Fibroblast of gingiva (primary cell): Measurements from ENCODE around the gene PKMYT1.
"Not testable (repeated sequence)": the region's sequence is repeated elsewhere in the genome, so short reads cannot be mapped to it uniquely, and the experiment has no call there.

Experiments
- DNase-seq: peaks from one replicate; pipeline ENCODE4 v3.0.0-alpha.2; 2011; ENCODE audit warnings: low read depth

PKMYT1 gene

DNA sequence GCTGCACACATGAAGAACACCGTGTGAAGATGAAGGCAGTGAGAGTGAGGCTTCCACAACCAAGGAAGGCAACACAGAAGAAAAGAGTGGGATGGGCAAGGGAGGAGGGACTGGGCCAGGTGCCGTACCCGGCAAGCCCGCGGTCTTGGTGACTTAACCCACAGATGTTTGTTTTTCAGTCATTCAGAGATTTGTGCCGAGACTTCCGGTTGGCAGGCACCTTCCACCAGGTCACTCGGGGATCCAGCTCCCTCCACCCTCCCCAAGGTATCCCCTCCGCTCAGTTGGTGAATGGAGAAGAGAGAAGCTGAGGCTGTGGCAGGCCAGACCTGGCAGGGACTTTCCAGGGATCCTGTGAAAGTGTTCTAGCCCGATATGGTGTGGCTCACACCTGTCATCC is 21.0 kb downstream of the PKMYT1 start:
- DNase-seq: no peak

DNA sequence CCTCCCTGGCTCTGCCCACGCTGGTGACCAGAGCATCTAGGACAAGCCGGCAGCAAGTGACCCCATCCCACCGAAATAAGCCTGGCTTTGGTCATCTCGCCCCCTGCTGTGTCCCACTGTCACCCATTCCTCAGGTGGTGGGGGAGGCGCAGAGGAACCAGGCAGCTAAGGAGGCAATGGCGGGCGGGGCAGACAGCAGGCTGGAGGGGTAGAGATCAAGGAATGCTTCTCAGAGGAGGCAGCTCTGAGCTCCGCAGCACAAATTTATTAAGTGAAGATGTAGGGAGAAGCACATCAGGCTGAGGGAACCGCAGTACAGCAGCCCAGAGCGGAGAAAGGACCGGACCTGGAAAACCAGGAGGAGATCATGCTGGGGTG is 23.7 kb downstream of the PKMYT1 start:
- DNase-seq: no peak

DNA sequence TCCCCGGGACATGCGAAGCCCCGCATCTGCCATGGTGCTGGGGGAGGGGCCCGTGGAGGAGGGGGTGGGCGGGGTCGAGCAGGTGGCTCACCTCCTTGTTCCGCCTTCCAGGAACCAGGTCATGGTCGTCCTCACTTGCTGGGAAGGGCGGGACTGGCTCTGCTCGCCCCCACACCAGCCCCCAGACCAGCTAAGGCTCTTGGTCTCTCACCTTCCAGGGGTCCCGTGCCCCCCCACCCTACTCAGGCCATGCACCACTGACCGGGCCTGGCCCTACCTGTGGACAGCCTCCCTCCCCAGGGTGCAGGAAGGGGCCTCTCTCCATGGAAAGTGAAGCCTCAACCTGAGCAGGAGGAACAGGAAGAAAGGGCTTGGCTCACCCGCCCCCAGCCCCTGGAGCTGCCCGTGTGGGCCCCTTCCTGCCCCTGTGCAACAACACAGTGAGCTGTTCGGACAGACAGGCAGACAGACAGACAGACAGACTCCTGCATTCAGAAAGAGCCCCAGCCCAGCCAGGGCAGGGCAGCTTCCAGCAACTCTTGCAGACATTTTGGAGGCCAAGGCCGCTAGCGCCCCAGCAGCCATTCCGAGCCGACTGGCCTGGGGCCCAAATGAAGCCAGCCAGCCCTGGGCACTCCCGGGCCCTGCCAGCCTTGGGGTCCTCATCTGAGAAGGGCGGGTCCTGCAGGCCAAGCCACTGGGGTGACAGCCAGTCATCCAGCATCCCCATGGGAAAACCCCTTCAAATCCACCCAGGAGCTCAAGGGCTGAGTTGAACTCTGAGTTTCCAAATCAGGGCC is 24.3 kb downstream of the PKMYT1 start:
- DNase-seq: no peak

DNA sequence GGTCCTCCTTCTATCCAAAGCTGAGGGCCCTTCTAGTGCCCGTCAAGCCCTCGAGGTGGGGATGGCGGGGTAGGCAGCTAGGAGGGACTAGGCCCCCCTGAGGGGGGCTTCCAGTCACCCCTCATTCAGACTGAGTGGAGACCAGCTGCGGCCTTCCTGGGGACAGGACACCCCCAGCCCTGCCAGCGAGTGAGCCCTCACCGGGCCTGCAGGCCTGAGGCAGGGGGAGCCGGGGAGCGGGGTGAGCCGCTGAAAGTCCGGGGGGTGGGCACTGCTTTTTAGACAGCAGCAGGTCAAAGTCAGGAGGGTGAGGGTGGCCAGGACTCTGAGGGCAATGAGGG is 24.8 kb downstream of the PKMYT1 start:
- no peak for DNase-seq

DNA sequence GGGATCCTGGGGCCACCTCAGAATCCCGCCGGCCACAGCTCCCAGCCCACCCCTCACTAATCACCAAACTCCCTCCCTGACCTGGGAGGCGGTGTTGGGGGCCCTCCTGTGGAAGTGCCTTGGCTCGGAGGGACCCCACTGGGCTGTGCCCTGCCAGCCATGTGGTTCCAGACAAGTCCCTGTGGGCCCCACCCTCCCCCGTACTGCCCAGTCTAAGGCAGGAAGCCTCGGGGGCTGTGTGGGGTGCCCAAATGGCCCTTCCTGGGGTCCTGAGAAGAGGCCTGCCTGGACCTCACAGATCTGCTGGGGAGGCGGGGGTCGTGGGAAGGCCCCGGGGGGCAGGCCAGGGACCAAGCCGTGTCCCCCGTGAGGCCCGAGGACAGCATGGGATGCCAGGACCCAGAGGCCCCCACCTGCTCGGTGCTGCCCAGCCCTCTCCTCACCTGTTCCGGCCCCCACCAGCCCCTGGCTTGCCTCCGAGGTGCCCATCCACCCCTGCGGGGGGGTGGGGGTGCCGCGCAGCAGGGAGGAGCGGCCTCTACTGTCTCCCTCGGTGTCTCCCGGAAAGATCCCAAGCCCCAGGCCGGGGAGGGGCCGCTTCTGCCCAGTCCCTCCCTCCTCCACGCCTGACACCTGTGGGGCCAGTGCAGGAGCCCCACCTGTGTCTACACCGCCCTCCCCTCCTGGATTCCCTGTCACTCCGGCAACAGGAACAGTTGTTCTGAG is 25.4 kb downstream of the PKMYT1 start:
- DNase-seq: no peak

DNA sequence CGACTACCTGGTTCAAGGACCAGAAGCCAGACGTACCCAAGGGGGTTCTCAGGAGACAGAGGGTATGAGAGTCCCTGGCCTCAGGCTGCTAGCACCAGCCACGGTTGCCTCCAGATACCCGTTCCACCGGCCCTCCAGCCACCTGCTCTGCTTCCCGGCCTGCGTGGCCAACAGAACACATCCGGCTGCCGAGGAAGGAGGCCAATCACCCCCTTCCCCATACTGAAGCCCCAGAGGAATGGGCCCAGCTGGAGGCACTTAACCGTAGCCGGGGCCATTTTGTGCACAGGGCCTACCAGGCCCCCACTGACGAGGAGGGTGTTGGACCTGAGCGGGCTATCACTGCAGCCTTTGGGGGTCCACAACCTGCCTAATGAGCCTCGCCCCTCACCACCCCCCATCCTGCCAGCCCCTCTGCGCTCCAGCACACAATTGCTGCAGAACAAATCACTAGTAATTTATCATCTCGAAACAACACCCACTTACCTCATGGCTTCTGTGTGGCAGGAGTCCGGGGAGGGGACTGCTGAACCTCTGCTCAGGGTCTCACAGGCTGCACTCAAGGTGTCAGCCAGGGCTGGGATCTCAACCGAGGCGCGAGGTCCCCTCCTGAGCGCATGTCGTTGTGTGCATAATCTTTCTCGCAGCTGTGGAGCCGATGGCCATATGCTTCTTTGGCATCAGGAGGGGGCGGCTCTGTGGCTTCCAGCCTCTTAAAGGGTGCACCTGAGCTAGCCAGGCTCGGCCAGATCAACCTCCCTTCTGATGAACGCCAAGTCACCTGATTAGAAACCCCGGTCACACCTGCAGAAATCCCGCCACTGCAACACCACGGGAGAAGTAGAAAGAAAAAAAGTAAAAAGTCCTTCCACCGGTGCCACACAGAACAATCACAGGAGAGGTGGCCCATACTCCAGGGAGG is 26.3 kb downstream of the PKMYT1 start:
- DNase-seq: no peak

DNA sequence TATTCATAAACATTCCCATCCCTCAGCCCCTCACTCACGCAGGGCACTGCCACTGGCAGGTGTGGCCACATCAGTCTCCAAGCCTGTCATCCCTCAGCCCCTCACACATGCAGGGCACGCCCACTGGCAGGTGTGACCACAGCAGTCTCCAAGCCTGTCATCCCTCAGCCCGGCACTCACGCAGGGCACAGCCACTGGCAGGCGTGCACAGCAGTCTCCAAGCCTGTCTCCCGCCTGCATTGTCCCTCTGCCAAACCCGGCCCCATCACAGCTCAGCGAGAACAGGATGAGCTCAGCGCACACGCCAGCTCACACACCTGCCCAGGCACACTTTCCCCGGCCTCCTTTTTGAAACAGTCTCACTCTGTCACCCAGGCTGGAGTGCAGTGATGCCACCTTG is 27.6 kb downstream of the PKMYT1 start:
- no peak for DNase-seq

DNA sequence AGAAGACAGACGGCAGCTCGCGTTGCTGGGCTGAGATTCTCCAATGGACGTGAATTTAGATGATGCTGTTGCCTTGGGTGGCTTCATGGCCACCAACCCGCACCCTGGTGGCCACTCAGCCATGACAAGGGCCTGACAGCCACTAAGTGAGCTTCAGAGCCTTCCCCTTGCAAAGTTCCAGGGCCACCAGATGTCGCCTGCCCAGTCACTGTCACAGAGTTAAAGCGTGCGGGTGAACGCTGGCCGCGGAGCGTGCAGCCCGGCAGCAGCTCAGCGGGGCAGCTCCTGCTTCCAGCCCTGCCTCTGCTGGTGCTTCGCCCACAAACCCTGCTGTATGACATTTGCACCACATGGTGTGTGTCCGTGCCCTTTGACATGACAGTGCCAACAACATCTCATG is 29.5 kb downstream of the PKMYT1 start:
- no peak for DNase-seq

DNA sequence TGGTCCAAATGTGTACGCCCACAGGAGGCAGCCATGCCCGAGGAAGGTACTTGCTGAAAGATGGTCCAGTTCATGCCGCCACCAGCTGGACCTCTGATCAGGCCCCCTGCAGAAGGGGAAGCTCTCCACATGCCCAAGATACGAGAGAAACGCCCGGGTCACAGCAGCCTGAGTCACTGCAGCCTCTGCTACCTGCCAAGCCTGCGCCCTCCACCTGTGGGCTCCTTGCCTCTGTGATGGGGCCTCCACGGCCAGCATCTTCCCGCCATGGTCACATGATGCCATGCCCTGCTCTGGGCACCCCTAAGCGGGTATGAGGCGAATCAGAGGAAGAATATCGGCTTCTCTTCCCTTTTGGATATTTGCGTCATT is 29.9 kb downstream of the PKMYT1 start:
- DNase-seq: no peak

DNA sequence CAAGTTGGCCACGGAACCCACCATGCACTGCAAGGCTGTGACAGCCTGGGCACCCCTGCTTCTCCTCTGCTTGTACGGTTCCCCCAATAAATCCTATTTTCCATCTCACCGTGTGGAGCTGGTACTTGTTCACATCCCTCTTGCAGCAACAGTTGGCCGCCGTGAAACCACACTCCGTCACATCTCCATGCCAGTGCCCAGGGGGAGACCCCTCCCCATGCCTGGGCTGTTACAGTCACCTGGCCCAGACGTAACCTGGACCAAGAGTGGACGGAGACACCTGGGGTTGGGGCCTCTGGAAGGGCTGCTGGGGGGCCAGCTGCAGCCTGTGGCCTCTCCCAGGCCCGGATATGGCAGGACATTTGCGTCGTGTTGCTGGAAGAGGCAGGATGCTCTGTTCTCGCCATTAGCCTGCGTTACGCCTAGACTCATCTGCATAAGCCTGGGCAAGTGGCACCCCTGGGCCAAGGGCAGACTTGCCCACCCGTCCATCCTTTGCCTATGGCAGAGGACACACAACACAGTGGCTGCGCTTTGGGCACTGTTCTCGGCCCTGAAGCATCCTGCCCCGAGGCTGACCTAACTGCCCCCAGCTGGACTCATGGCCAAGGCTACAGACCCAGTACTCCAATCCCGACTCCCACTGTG is 30.4 kb downstream of the PKMYT1 start:
- no peak for DNase-seq

DNA sequence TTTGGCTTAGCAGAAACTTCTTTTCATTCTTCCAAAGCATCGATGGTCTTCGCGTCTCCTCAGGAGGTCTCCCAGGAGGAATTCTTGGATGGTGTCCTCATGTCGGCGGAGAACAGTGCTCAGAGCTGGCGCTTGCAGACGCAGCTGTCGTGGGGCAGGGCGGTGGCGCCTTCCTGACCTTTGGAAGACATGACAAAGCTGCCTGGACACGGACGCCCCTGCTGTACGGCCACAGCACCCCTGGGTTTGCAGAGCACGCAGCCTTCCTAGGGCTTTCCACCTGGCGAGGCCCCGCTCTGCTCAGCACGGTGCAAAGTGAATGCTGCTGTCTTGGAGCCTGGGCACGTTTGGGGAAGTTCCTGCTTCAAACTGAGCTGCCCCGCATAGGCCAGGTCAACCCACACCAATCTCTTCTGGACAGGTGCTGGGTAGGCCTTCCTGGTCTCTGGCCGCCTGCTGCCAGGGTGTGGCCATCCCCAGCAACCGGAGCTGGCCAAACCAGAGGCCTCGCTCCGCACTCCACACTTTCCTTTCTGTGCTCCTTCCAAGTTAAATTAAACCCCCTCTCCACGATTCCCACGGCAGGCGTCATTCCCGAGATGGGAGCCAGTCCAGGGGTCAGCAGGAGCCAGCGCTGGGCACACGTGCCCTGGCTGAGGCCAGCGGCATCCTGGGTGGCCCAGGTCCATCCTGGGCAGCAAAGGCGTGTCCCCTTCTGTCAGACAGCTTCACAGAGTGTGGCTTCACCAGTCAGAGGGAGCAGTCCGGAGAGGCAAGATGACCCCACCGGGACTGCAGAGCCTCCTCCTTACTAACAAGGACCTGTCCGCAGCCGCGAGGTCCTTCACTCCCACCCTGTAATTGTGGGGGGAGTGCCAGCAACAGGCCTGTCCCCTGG is 31.2 kb downstream of the PKMYT1 start:
- DNase-seq: no peak

DNA sequence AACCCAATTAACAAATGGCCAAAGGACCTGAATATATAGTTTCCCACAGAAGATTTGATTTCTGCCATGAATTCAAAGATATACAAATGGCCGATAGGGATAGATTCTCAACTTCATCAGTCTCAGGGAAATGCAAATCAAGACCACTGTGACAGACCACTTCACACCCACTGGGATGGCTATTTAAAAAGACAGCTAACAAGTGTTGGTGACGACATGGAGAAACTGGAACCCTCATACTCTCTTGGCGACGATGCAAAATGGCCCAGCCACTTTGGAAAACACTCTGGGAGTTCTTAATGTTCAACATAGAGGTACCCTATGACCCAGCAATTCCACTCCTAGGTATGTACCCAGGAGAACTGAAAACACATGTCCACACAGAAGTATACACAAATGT is 33.6 kb downstream of the PKMYT1 start:
- DNase-seq: no peak

DNA sequence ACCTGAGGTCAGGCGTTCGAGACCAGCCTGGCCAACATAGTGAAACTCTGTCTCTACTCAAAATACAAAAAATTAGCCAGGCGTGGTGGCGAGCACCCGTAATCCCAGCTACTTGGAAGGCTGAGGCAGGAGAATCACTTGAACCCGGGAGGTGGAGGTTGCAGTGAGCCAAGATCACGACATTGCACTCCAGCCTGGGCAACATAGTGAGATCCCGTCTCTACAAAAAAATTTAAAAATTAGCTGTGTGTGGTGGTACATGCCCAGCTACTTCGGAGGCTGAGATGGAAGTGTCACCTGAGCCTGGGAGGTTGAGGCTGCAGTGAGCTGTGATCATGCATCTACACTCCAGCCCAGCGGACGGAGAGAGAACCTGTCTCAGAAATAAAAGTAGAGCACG is 36.5 kb downstream of the PKMYT1 start:
- DNase-seq: not testable (repeated sequence)

DNA sequence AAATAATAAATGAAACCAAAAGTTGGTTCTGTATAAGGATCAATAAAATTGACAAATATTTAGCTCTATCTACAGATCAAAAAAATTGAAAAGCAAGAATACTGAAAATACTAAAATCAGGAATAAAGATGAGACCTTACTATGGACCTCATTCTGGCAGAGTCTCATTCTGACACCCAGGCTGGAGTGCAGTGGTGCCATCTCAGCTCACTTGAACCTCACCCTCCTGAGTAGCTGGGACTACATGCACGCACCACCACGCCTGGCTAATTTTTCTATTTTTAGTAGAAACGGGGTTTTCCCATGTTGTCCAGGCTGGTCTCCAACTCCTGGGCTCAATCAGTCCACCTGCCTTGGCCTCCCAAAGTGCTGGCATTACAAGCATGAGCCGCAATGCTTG is 38.2 kb downstream of the PKMYT1 start:
- DNase-seq: no peak

DNA sequence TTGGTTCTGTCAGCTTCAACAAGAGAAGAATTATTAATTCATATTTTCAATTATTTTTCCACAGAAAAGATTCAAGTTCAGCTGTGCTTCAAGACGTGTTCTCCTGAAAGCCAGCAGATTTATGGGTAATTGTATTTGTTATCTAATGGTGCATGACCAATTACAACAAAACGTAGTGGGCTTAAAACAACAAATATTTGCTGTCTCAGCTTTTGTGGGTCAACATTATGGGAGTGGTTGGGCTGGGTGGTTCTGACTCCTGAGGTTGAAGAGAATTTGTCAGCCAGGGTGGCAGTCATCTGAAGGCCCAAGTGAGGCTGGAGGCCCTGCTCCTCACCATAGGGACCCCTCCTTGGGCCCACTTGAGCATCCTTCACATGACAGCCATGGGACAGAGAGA is 40.3 kb downstream of the PKMYT1 start:
- no peak for DNase-seq

DNA sequence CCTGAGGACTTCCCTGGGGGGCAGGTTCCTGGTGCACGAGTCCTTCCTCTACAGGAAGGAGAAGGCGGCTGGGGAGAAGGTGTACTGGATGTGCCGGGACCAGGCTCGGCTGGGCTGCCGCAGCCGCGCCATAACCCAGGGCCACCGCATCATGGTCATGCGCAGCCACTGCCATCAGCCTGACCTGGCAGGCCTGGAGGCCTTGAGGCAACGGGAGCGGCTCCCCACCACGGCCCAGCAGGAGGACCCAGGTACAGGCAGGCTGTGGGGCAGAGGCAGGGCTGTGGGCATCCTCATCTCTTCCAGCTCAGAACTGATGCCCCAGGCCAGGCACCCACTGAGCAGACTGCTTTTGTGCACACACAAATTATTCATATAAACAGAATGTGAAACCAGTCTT is 42.0 kb downstream of the PKMYT1 start:
- DNase-seq: no peak

DNA sequence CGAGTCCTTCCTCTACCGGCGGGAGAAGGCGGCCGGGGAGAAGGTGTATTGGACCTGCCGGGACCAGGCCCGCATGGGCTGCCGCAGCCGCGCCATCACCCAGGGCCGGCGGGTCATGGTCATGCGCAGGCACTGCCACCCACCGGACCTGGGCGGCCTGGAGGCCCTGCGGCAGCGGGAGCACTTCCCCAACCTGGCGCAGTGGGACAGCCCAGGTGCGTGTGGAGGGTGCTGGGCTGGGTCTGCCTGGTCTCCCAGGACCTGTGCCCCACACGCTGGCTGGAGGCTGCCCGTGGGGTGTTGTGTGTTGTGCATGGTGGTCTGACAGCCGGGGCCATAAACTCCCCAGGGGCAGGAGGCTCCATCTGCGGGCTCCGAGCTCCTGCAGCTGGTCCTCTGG is 43.1 kb downstream of the PKMYT1 start:
- no peak for DNase-seq

DNA sequence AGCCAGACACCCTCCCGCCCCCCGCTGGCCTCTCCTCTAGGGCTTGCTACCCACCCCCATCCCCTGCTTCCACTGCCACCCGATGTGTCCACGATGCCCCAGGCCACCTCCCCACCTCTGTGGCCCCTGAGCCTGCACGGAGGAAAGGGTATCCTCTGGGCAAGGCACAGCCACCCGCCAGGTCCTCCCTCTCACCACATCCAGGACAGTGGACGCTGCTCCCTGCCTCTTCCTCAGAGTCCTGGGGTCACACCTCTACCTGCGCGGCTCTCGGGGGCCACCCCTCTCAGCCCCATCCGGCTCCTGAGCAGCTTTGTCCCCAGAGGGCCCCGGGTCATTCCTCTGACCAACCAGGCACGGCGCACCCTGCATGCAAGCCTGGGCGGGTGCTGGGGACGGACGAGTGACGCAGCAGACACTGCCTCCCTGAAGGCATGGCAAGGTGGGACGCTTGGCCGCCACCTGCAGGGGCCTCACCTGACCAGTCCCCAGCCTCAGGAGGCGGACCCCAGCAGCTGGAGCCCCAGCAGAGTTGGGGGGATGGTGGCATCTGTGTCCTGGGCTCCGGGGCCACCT is 43.7 kb downstream of the PKMYT1 start:
- no peak for DNase-seq

DNA sequence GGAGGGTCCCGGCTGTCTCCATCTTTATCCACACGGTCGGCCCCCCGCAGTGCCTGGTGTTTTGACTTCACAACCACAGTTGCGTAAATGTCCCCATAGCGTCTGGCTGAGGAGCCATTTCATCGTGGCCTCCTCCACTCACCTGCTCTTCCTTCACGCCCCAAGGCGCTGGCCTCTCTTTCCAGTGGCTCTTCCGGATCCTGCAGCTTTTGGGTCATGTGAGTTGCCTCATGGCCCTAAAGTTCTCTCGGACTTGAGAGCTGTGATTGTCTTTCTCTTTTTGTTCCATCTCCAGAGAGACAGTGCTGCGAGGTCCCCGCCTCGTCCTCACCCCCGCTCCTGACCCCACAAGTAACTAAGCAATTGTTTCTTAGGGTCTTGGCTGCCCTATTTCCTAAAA is 45.8 kb downstream of the PKMYT1 start:
- DNase-seq: no peak

DNA sequence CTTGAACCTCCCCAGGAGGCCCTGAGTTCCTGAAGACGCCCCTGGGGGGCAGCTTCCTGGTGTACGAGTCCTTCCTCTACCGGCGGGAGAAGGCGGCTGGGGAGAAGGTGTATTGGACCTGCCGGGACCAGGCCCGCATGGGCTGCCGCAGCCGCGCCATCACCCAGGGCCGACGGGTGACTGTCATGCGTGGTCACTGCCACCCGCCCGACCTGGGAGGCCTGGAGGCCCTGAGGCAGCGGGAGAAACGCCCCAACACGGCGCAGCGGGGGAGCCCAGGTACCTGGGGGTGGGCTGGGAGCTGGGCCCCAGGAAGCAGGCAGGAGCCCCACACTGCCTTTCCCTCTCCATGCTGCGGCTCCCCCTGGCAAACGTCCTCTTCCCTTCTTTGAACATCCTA is 46.5 kb downstream of the PKMYT1 start:
- no peak for DNase-seq

DNA sequence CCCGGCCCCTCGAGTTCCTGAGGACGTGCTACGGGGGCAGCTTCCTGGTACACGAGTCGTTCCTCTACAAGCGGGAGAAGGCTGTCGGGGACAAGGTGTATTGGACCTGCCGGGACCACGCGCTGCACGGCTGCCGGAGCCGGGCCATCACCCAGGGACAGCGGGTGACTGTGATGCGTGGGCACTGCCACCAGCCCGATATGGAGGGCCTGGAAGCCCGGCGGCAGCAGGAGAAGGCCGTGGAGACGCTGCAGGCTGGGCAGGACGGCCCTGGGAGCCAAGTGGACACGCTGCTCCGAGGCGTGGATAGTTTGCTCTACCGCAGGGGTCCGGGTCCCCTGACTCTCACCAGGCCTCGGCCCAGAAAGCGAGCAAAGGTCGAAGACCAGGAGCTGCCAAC is 47.1 kb downstream of the PKMYT1 start:
- no peak for DNase-seq
